GM19452 (cell line): ENCODE data around the gene FASTKD2.

Experiments used
- ATAC-seq: cut with Tn5 transposase; IDR thresholded peaks from one replicate; pipeline ENCODE4 v1.9.1; 2021; ENCODE audit not compliant: unreplicated experiment

Gene FASTKD2

GRCh38 chr2:206836722-206837121 is 71.3 kb downstream of the FASTKD2 start:
- ATAC-seq: no peak

- ATAC-seq: no peak
Measured at GRCh38 chr2:206837775-206838174, 72.4 kb downstream of the FASTKD2 start.

GRCh38 chr2:206838690-206839089 is 73.3 kb downstream of the FASTKD2 start:
- ATAC-seq: no peak

- ATAC-seq: no peak
Measured at GRCh38 chr2:206840999-206841398, 75.6 kb downstream of the FASTKD2 start.
